Endodermal cell (in vitro differentiated cells): ENCODE results near the gene PSTPIP1. TPM values are rescaled to one million over a fixed set of nuclear protein-coding genes. Genes with fewer than 3 reads are reported as not detected.

Experiments used
- DNase-seq: peaks from one replicate; pipeline ENCODE4 v3.0.0-alpha.2; 2017
- H3K27ac ChIP-seq: 2 replicates; pipeline ENCODE4 v1.5.1; 2013; ENCODE audit warnings: mild to moderate bottlenecking, low read depth, low read length, moderate library complexity
- H3K27me3 ChIP-seq: 2 replicates; pipeline ENCODE4 v1.6.1; 2013; ENCODE audit warnings: mild to moderate bottlenecking, low read length, moderate library complexity; ENCODE audit not compliant: insufficient read depth, control insufficient read depth, poor library complexity, severe bottlenecking
- H3K36me3 ChIP-seq: 2 replicates; pipeline ENCODE4 v1.7.0; 2013; ENCODE audit warnings: mild to moderate bottlenecking, low read length, moderate library complexity; ENCODE audit not compliant: control insufficient read depth, insufficient read depth
- H3K4me1 ChIP-seq: one replicate; pipeline ENCODE4 v1.7.0; 2013; ENCODE audit warnings: low read length; ENCODE audit not compliant: control insufficient read depth, insufficient read depth
- H3K4me3 ChIP-seq: 2 replicates; pipeline ENCODE4 v1.5.1; 2013; ENCODE audit warnings: mild to moderate bottlenecking, low read length, moderate library complexity
- H3K9ac ChIP-seq: 2 replicates; pipeline ENCODE4 v1.6.1; 2013; ENCODE audit warnings: mild to moderate bottlenecking, low read length, moderate library complexity; ENCODE audit not compliant: poor library complexity, severe bottlenecking; ENCODE audit errors: extremely low read depth
- H3K9me3 ChIP-seq: 2 replicates; pipeline ENCODE4 v1.6.1; 2013; ENCODE audit warnings: mild to moderate bottlenecking, low read length, moderate library complexity; ENCODE audit not compliant: control insufficient read depth
- H3K27ac Mint-ChIP-seq: 2 replicates; pipeline ENCODE4 v1.8.0; 2020; ENCODE audit warnings: mixed read lengths
- H3K27me3 Mint-ChIP-seq: 2 replicates; pipeline ENCODE4 v1.8.0; 2021; ENCODE audit warnings: mild to moderate bottlenecking, mixed read lengths; ENCODE audit not compliant: insufficient read depth
- H3K36me3 Mint-ChIP-seq: 2 replicates; pipeline ENCODE4 v1.8.0; 2020; ENCODE audit warnings: low read depth, mixed read lengths
- H3K4me1 Mint-ChIP-seq: 2 replicates; pipeline ENCODE4 v1.8.0; 2020; ENCODE audit warnings: mixed read lengths
- H3K4me3 Mint-ChIP-seq: 2 replicates; pipeline ENCODE4 v1.8.0; 2020; ENCODE audit warnings: mild to moderate bottlenecking, moderate library complexity, mixed read lengths
- H3K9me3 Mint-ChIP-seq: 2 replicates; pipeline ENCODE4 v1.8.0; 2020; ENCODE audit warnings: mild to moderate bottlenecking, mixed read lengths
- CTCF ChIP-seq: fragments of 200-600 bp; sonication (generic); conservative IDR thresholded peaks from 2 replicates; pipeline ENCODE4 v1.5.0; 2021; ENCODE audit warnings: antibody characterized with exemption, mild to moderate bottlenecking
- WGBS, 2 experiments: methylation state at CpG; one replicate each; pipeline versions ENCODE4 v1.1.5 to v1.1.7; 2013; ENCODE audit warnings: missing lambda C conversion rate in 2 of 2, mixed read lengths in 1 of 2; ENCODE audit not compliant: insufficient coverage in 1 of 2, insufficient read length in 1 of 2; 5-methylcytosine and 5-hydroxymethylcytosine counted together
- total RNA-seq, 2 donors: library from RNA; stranded (reverse); fragmentation: NEBNext Ultra II Directional in 1 of 2; extraction: Animal tissue kit (Norgen Biotek cat#: 25700) in 1 of 2; gene quantifications; 2 replicates in 1 of 2; 3 replicates in 1 of 2; pipeline ENCODE4 v1.2.1, GENCODE V29; 2021

PSTPIP1 gene
- total RNA-seq, 2 donors from 2014 or later: 0.29 to 1.5 TPM

GRCh38 chr15:76983590-76984375 lies 11.1 kb upstream of the PSTPIP1 start:
- Mint-ChIP-seq H3K4me1 (peaks cover 17% of the 10 kb centered on the region), H3K27me3 (no peaks in the 10 kb centered on the region), H3K4me3 (no peak overlapping the region), H3K36me3 (no peaks in the 10 kb centered on the region), H3K27ac (peak overlapping the region; percentile 32), H3K9me3 (no peaks in the 10 kb centered on the region)
- Histone ChIP-seq H3K36me3 (no peaks in the 10 kb centered on the region), H3K9ac (no peak overlapping the region), H3K27me3 (no peaks in the 10 kb centered on the region), H3K9me3 (no peaks in the 10 kb centered on the region), H3K27ac (no peak overlapping the region), H3K4me3 (no peak overlapping the region), H3K4me1 (peaks cover 1% of the 10 kb centered on the region)
- DNase-seq: peak; percentile 36
- TF ChIP-seq CTCF: no peak
- WGBS, 2 experiments: 88 to 100% methylated on average over 2 to 4 of the region's 4 CpGs

GRCh38 chr15:76986743-76987142 lies 8.2 kb upstream of the PSTPIP1 start:
- peaks cover 25% of the 10 kb centered on the region for H3K4me1 Mint-ChIP-seq
- H3K4me3 Mint-ChIP-seq: no peak overlapping the region
- Histone ChIP-seq H3K9ac (no peak overlapping the region), H3K27ac (no peak overlapping the region), H3K9me3 (no peaks in the 10 kb centered on the region), H3K4me1 (peaks cover 6% of the 10 kb centered on the region), H3K36me3 (no peaks in the 10 kb centered on the region), H3K27me3 (no peaks in the 10 kb centered on the region), H3K4me3 (no peak overlapping the region)
- no peaks in the 10 kb centered on the region for H3K27me3 Mint-ChIP-seq
- H3K27ac Mint-ChIP-seq: no peak overlapping the region
- WGBS, 2 experiments: 89 to 100% methylated on average over 1 to 3 of the region's 3 CpGs
- no peaks in the 10 kb centered on the region for H3K36me3 Mint-ChIP-seq
- DNase-seq: peak; percentile 47
- TF ChIP-seq CTCF: no peak
- H3K9me3 Mint-ChIP-seq: no peaks in the 10 kb centered on the region

GRCh38 chr15:76987276-76987675 lies 7.7 kb upstream of the PSTPIP1 start:
- Mint-ChIP-seq H3K9me3 (no peaks in the 10 kb centered on the region), H3K27me3 (no peaks in the 10 kb centered on the region), H3K4me3 (no peak overlapping the region), H3K36me3 (no peaks in the 10 kb centered on the region), H3K4me1 (peaks cover 22% of the 10 kb centered on the region), H3K27ac (no peak overlapping the region)
- Histone ChIP-seq H3K4me1 (peaks cover 6% of the 10 kb centered on the region), H3K9me3 (no peaks in the 10 kb centered on the region), H3K27ac (no peak overlapping the region), H3K27me3 (no peaks in the 10 kb centered on the region), H3K4me3 (no peak overlapping the region), H3K9ac (no peak overlapping the region), H3K36me3 (no peaks in the 10 kb centered on the region)
- no peak for TF ChIP-seq CTCF
- whole genome bisulfite sequencing, 2 experiments: 83 to 90% methylated on average over 6 of the region's 6 CpGs
- DNase-seq: peak; percentile 40
